Measurements from ENCODE around the gene SSR2.

SSR2 gene

GRCh38 chr1:155978973-155979429 is 41.8 kb downstream of the SSR2 start:
- peak overlapping the region; percentile 80 for H3K27ac ChIP-seq
- H3K79me2 ChIP-seq (ENCODE audit: insufficient read depth, low read depth) = peaks cover 85% of the 10 kb centered on the region
- H2AFZ ChIP-seq (ENCODE audit: low read depth) = peak overlapping the region; percentile 55

GRCh38 chr1:155978325-155978972 is 42.3 kb downstream of the SSR2 start, which contains the start of gene ARHGEF2:
ARHGEF2 (minus strand) TSS chr1:155978547; CDS start chr1:155978427, 120 bp downstream.
- H3K27ac ChIP-seq = peak within 1 kb of the TSS; percentile 80
- peak within 1 kb of the TSS; percentile 95 for H3K4me2 ChIP-seq
- H3K79me2 ChIP-seq (ENCODE audit: insufficient read depth, low read depth) = peaks cover 91% of the 10 kb centered on the region
- peak within 1 kb of the TSS; percentile 55 for H2AFZ ChIP-seq (ENCODE audit: low read depth)
- H3K4me1 ChIP-seq (ENCODE audit: low read depth, poor library complexity, severe bottlenecking) = peaks cover 69% of the 10 kb centered on the region
- no peaks in the 10 kb centered on the region for H3K27me3 ChIP-seq (ENCODE audit: insufficient read depth, low read depth)
- H3K36me3 ChIP-seq (ENCODE audit: insufficient read depth) = peaks cover 3% of the 10 kb centered on the region; the same call in 1 of the 2 replicates
- H3K4me3 ChIP-seq (IDR thresholded peaks at IDR 0.05; ENCODE audit: insufficient read depth, low read depth, low read length) = peak within 1 kb of the TSS; percentile 99
- peak within 1 kb of the TSS; percentile 83 for H3K9ac ChIP-seq
- H4K20me1 ChIP-seq (ENCODE audit: insufficient read depth) = peaks cover 25% of the 10 kb centered on the region
- peak; percentile 56 for TF ChIP-seq CTCF (conservative IDR thresholded peaks at IDR 0.05; ENCODE audit: low read depth, low read length)

More at GRCh38 chr1:155978973-155979429, 41.8 kb downstream of the SSR2 start:
- Histone ChIP-seq H3K4me3 (IDR thresholded peaks at IDR 0.05; ENCODE audit: insufficient read depth, low read depth, low read length) (peak overlapping the region; percentile 99), H3K4me1 (ENCODE audit: low read depth, poor library complexity, severe bottlenecking) (peaks cover 69% of the 10 kb centered on the region), H3K4me2 (peak overlapping the region; percentile 95), H4K20me1 (ENCODE audit: insufficient read depth) (peaks cover 20% of the 10 kb centered on the region), H3K27me3 (ENCODE audit: insufficient read depth, low read depth) (no peaks in the 10 kb centered on the region), H3K9ac (peak overlapping the region; percentile 83), H3K36me3 (ENCODE audit: insufficient read depth) (peaks cover 3% of the 10 kb centered on the region; the same call in 1 of the 2 replicates)
- peak; percentile 12; the same call in 1 of the 2 replicates for TF ChIP-seq CTCF (conservative IDR thresholded peaks at IDR 0.05; ENCODE audit: low read depth, low read length)

- Histone ChIP-seq H3K4me3 (IDR thresholded peaks at IDR 0.05; ENCODE audit: insufficient read depth, low read depth, low read length) (peak overlapping the region; percentile 99), H3K27ac (peak overlapping the region; percentile 80), H3K4me2 (peak overlapping the region; percentile 95), H3K27me3 (ENCODE audit: insufficient read depth, low read depth) (no peaks in the 10 kb centered on the region), H4K20me1 (ENCODE audit: insufficient read depth) (peaks cover 32% of the 10 kb centered on the region), H3K9ac (peak overlapping the region; percentile 83), H2AFZ (ENCODE audit: low read depth) (peak overlapping the region; percentile 55), H3K79me2 (ENCODE audit: insufficient read depth, low read depth) (peaks cover 97% of the 10 kb centered on the region), H3K4me1 (ENCODE audit: low read depth, poor library complexity, severe bottlenecking) (peaks cover 69% of the 10 kb centered on the region), H3K36me3 (ENCODE audit: insufficient read depth) (peaks cover 7% of the 10 kb centered on the region; the same call in 1 of the 2 replicates)
- no peak for TF ChIP-seq CTCF (conservative IDR thresholded peaks at IDR 0.05; ENCODE audit: low read depth, low read length)
Measured at GRCh38 chr1:155977690-155978324, 42.9 kb downstream of the SSR2 start.

GRCh38 chr1:155976913-155977689 is 43.6 kb downstream of the SSR2 start:
- Histone ChIP-seq H4K20me1 (ENCODE audit: insufficient read depth) (peaks cover 39% of the 10 kb centered on the region), H3K4me1 (ENCODE audit: low read depth, poor library complexity, severe bottlenecking) (peaks cover 69% of the 10 kb centered on the region), H3K27ac (peak overlapping the region; percentile 80), H3K36me3 (ENCODE audit: insufficient read depth) (peaks cover 7% of the 10 kb centered on the region; the same call in 1 of the 2 replicates), H2AFZ (ENCODE audit: low read depth) (no peak overlapping the region), H3K4me3 (IDR thresholded peaks at IDR 0.05; ENCODE audit: insufficient read depth, low read depth, low read length) (peak overlapping the region; percentile 99), H3K4me2 (peak overlapping the region; percentile 95), H3K27me3 (ENCODE audit: insufficient read depth, low read depth) (no peaks in the 10 kb centered on the region), H3K79me2 (ENCODE audit: insufficient read depth, low read depth) (peaks cover 100% of the 10 kb centered on the region), H3K9ac (peak overlapping the region; percentile 83)
- TF ChIP-seq CTCF (conservative IDR thresholded peaks at IDR 0.05; ENCODE audit: low read depth, low read length) = no peak
